GM12874 (cell line): ENCODE data around the gene CYB5R4.

ENCODE experiments used
- TF ChIP-seq, protein P1 (sequence below): IDR thresholded peaks from 2 replicates; pipeline ENCODE4 v1.5.1; 2011; ENCODE audit warnings: low read depth, mild to moderate bottlenecking, control low read depth, low read length, moderate library complexity; ENCODE audit not compliant: insufficient read depth

The CYB5R4 gene

DNA sequence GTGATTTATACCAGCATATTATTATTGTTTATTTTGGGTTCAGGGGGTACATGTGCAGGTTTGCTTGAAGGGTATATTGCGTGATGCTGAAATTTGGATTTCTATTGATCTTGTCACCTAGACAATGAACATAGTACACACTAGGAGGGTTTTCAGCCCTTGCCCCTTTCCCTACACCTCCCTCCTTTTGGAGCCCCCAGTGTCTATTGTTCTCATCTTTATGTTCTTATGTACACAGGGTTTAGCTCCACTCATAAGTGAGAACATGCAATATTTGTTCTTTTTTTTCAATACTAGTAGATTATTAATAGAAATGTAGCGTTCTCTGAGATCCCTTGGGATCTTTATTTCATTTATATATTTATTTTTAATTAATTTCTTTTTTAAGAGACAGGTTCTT, 94.9 kb downstream of the CYB5R4 start:
- TF ChIP-seq, protein P1, sequence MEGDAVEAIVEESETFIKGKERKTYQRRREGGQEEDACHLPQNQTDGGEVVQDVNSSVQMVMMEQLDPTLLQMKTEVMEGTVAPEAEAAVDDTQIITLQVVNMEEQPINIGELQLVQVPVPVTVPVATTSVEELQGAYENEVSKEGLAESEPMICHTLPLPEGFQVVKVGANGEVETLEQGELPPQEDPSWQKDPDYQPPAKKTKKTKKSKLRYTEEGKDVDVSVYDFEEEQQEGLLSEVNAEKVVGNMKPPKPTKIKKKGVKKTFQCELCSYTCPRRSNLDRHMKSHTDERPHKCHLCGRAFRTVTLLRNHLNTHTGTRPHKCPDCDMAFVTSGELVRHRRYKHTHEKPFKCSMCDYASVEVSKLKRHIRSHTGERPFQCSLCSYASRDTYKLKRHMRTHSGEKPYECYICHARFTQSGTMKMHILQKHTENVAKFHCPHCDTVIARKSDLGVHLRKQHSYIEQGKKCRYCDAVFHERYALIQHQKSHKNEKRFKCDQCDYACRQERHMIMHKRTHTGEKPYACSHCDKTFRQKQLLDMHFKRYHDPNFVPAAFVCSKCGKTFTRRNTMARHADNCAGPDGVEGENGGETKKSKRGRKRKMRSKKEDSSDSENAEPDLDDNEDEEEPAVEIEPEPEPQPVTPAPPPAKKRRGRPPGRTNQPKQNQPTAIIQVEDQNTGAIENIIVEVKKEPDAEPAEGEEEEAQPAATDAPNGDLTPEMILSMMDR: no peak

DNA sequence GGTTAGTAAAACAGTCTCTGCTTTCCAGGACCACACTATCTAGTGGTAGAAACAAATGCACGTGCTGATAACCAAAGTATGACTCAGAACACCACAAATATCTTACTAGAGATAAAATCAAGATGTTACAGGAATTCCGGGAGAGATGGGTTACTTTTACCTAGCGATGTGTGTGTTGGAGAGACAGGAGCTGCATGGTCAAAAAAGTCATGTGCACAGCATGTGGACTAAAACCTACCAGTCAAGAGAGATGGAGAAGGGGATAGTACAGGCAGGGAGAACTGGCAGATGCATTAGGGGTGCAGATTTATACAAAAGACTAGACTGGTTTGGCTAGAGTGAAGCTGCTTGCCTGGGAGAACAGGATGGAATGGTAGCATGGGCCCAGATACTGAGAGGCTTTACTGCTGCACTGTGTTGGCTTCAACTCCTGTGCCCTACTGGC, 98.8 kb downstream of the CYB5R4 start:
- TF ChIP-seq, protein P1: no peak

DNA sequence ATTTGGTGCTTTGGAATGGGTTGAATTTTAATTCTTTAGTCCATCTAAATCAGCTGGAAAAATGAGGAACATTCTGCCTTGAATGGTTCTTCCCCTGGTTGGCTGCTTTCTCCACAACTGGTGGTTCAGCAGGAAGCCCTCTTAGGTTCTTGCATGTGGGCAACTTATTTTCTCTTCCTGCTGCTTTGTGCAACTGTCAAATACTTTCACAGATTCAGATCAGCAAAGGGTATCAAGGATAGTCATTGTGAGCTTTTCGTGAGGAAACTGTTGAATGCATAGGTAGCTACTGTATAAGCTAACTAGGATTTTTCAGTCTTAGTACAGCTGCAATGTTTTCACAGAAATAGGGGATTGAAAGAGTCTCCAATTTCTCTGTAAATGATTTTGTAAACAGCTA, 101.2 kb downstream of the CYB5R4 start:
- TF ChIP-seq, protein P1: no peak

DNA sequence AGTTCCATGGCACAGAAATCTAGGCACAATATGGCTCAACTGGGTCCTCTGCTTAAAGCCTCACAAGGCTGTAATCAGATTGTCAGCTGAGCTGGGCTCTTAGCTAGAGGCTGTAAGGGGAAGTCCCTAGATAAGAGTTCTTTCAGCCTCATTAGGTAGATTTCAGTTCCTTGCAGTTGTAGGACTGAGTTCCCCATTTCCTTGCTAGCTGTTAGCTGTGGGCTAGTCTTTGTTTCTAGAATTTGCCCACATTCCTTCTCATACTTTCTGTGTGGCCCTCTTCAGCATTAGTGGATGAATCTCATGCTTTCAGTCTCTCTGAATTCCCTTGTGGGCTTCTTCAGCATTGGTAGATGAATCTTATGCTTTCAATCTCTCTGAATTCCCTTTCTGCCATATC, 103.1 kb downstream of the CYB5R4 start:
- TF ChIP-seq, protein P1: no peak

DNA sequence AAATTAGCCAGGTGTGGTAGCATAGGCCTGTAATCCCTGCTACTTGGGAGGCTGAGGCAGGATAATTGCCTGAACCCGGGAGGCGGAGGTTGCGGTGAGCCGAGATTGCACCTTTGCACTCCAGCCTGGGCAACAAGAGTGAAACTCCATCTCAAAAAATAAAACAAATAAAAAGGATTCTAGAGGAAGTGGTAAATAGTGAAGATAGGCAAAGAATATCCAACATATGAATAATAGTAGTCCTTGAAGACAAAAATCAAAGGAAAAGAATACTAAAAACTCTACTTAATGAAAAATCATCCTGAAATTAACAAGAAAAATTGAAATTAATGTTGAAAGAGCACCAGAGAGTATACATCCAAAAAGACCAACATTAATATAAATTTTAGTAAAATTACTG, 107.0 kb downstream of the CYB5R4 start:
- TF ChIP-seq, protein P1: no peak

DNA sequence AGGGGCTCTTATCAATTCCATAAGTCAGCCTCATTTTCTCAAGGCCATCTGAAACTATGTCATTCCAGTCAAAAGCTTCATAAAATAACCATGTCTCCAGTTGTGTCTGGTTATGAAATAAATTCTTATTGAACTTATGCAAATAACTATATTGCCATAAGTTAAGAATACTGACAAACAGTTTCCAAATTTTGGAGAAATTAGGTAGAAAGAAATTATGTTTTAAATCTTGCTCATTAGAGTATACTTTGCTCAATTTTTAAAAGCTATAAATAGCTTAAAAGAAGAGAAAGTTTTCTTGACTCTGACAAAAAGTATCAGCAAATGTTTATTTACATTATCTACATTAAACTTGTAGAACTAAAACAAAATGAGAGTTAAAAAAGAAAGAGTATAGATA, 111.1 kb downstream of the CYB5R4 start:
- TF ChIP-seq, protein P1: no peak

DNA sequence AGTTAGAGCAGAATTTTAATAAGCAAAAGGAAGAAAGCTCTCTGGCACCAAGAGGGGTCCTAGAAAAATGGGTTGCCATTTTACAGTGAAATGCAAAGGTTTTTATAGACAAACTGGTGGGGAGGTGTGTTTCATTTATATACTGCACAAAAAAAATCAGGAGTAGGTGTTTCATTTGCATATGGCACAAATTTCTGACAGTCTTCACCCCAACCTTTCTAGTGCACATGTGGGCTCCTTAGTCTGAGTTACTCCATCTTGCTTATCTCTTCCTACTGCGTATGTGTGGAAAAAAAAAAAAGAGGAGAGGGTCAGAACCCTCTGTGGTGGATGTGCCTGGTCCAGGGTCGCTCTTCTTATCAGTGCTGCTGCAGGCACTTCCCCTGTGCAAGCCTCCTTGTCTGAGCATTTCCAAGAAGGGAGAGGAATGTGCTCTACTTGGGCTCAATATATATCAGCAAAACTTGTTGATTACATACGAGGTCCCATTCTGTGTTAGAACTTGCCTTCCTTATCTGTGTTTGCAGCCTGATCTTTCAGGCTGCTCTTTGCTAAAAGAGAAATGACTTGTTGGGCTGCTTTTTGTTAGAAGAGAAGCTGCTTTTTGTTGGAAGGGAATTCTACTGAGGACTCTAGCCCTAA, 115.0 kb downstream of the CYB5R4 start:
- TF ChIP-seq, protein P1: no peak
